Testis (tissue), 2 donors: ENCODE data around the gene LRIT2.

Experiments used
- POLR2A ChIP-seq: fragments of 450-650 bp; IDR thresholded peaks from one replicate; pipeline ENCODE4 v1.6.1; 2017; ENCODE audit warnings: antibody characterized with exemption, mild to moderate bottlenecking, moderate library complexity
- TF ChIP-seq, protein P1 (sequence below), 3 experiments: fragments of 450-650 bp in 2 of 3; fragments of 200-600 bp in 1 of 3; sonication (generic) in 1 of 3; IDR thresholded peaks; one replicate each; pipeline ENCODE4 v1.5.1; 2016 to 2019; ENCODE audit warnings: antibody characterized with exemption in 3 of 3, mild to moderate bottlenecking in 2 of 3, moderate library complexity in 1 of 3

DNA sequence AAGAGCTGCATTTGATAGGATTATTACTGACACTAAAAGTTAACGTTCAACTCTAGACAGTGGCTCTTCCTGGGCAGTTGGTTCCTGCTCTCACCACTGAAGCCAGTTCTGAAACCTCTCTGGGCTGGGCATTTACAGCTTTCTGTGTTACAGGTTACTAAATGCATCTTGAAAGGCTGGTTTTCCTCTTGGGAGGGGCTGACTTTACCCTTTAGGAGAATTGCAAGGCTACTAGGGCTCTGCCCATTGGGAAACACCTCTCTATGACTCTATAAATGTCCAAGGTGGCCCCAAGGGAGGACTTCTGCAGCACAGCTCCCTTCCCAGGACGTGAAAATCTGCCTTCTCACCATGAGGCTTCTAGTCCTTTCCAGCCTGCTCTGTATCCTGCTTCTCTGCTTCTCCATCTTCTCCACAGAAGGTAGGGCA is 51.8 kb downstream of the LRIT2 start, which contains the start of gene GPR15LG:
- no peak for TF ChIP-seq POLR2A
- TF ChIP-seq, protein P1, sequence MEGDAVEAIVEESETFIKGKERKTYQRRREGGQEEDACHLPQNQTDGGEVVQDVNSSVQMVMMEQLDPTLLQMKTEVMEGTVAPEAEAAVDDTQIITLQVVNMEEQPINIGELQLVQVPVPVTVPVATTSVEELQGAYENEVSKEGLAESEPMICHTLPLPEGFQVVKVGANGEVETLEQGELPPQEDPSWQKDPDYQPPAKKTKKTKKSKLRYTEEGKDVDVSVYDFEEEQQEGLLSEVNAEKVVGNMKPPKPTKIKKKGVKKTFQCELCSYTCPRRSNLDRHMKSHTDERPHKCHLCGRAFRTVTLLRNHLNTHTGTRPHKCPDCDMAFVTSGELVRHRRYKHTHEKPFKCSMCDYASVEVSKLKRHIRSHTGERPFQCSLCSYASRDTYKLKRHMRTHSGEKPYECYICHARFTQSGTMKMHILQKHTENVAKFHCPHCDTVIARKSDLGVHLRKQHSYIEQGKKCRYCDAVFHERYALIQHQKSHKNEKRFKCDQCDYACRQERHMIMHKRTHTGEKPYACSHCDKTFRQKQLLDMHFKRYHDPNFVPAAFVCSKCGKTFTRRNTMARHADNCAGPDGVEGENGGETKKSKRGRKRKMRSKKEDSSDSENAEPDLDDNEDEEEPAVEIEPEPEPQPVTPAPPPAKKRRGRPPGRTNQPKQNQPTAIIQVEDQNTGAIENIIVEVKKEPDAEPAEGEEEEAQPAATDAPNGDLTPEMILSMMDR (IDR thresholded peaks at IDR 0.05): no peak
